Upper lobe of left lung (tissue), 4 donors: ENCODE results near the gene STAMBP.

Experiments used
- POLR2A ChIP-seq, 4 donors: fragments of 450-650 bp; IDR thresholded peaks; one replicate each; pipeline ENCODE4 v1.5.1; 2016 to 2017; ENCODE audit warnings: antibody characterized with exemption in 4 of 4, mild to moderate bottlenecking in 2 of 4
- TF ChIP-seq, protein P1 (sequence below), 6 experiments: fragments of 450-650 bp in 4 of 6; fragments of 200-600 bp in 2 of 6; sonication (generic) in 2 of 6; IDR thresholded peaks; one replicate each; pipeline ENCODE4 v1.5.1; 2016 to 2019; ENCODE audit warnings: antibody characterized with exemption in 6 of 6

DNA sequence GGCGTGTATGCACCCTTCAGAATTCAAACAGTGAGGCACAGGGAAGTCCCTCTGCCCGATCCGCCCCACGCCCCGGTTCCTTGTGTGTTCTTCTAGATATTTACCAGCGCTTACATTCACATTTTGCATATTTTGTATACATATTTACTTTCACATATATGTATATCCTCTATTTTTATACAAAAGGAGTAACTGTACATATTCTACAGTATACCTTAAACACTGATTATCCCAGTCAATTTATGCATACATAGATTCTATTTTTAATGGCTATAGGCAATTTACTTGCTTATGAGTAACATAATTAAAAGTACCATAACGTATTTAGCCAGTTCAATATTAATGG lies 48.6 kb upstream of the STAMBP start:
- TF ChIP-seq, protein P1, sequence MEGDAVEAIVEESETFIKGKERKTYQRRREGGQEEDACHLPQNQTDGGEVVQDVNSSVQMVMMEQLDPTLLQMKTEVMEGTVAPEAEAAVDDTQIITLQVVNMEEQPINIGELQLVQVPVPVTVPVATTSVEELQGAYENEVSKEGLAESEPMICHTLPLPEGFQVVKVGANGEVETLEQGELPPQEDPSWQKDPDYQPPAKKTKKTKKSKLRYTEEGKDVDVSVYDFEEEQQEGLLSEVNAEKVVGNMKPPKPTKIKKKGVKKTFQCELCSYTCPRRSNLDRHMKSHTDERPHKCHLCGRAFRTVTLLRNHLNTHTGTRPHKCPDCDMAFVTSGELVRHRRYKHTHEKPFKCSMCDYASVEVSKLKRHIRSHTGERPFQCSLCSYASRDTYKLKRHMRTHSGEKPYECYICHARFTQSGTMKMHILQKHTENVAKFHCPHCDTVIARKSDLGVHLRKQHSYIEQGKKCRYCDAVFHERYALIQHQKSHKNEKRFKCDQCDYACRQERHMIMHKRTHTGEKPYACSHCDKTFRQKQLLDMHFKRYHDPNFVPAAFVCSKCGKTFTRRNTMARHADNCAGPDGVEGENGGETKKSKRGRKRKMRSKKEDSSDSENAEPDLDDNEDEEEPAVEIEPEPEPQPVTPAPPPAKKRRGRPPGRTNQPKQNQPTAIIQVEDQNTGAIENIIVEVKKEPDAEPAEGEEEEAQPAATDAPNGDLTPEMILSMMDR (IDR thresholded peaks at IDR 0.05), result no peak
- no peak for TF ChIP-seq POLR2A (IDR thresholded peaks at IDR 0.05)
